H1 (cell line): ENCODE results near the gene PARP15. TPM values are rescaled to one million over a fixed set of nuclear protein-coding genes. Genes with fewer than 3 reads are reported as not detected.

Experiments
- CHD2 ChIP-seq: IDR thresholded peaks from 2 replicates; pipeline ENCODE4 v1.6.1; 2012; ENCODE audit warnings: low read length, improper control_type of control experiment
- EP300 ChIP-seq, 2 experiments: IDR thresholded peaks; 1 replicate in 1 of 2; 2 replicates in 1 of 2; pipeline ENCODE4 v1.6.1; 2011 to 2012; ENCODE audit warnings: low read depth in 2 of 2, low read length in 2 of 2, mild to moderate bottlenecking in 2 of 2, borderline replicate concordance in 1 of 2, inconsistent platforms in 1 of 2, moderate library complexity in 1 of 2
- KDM4A ChIP-seq: IDR thresholded peaks from one replicate; pipeline ENCODE4 v1.7.1; 2012; ENCODE audit warnings: low read depth, mild to moderate bottlenecking, moderate library complexity, low read length, inconsistent platforms; ENCODE audit not compliant: severe bottlenecking
- polyA plus RNA-seq, 7 experiments: library from polyadenylated mRNA; depleted of rRNA in 3 of 7; stranded (reverse) in 5 of 7; unstranded in 2 of 7; fragments of >200 nt in 5 of 7; fragments of 200-250 nt in 2 of 7; gene quantifications; 1 replicate in 5 of 7; 2 replicates in 1 of 7; 4 replicates in 1 of 7; pipeline versions ENCODE4 v1.2.1 to v1.2.3, GENCODE V29; 2011 to 2013; ENCODE audit warnings: missing spikeins in 2 of 7, mixed read lengths in 2 of 7
- total RNA-seq: library from RNA; stranded (reverse); fragmentation: NEBNext Ultra II Directional; extraction: Animal tissue kit (Norgen Biotek cat#: 25700); gene quantifications from 2 replicates; pipeline ENCODE4 v1.2.1, GENCODE V29; 2021
- TF ChIP-seq, protein P1 (sequence below): IDR thresholded peaks from 2 replicates; pipeline ENCODE4 v1.6.1; 2011; ENCODE audit warnings: low read depth, mild to moderate bottlenecking, low read length; ENCODE audit not compliant: insufficient read depth

Gene PARP15
- total and polyA plus RNA-seq, 2 of the 8 experiments (the other 6 are each of a cell fraction or from before 2014, with no cell fraction given) = 0.37 to 0.45 TPM

DNA sequence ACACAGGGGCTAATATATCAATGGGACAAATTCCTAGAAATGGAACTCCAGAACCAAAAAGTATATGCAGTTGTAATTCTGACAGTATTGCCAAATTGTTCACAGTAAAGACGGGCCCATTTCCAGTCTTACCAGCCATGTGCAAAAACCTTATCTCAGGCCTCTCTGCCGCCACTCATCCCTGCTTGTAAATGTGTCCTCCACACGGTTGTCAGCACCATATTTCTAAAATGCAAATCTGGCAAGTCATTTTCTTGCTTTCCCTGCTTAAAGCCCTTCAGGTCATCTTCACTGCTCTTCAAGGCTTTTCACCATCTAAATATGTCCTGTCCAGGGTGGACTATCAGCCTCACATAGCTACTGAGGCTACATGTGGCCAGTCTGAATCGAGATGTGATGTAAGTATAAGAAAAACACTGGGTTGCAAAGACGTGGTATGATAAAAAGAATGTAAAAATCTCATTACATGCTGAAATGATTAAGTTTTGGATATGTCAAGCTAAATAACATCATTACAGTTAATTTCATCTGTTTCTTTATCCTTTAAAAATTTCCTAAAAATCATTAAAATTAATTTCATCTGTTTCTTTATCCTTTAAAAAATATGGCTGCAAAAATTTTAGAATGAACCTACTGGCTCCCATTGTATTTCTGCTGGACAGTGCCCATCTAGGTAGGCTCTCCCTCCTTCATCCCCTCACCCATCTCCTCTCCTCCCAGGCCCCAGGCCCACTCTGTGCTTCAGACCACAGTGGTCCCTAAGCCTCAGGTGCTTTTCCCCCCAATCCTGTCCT lies 14.3 kb upstream of the PARP15 start (continued):
- TF ChIP-seq, protein P1, sequence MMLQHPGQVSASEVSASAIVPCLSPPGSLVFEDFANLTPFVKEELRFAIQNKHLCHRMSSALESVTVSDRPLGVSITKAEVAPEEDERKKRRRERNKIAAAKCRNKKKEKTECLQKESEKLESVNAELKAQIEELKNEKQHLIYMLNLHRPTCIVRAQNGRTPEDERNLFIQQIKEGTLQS = no peak
- no peak for TF ChIP-seq CHD2
- TF ChIP-seq KDM4A = no peak
- TF ChIP-seq EP300 (IDR thresholded peaks at IDR 0.05; ENCODE audit: borderline replicate concordance in 1 of 2, low read depth in 2 of 2, low read length in 2 of 2) = no peak
- TF ChIP-seq, all 59 proteins: peak for 0
